WTC11 (cell line): ENCODE results near the gene RUFY2. TPM values are rescaled to one million over a fixed set of nuclear protein-coding genes. Genes with fewer than 3 reads are reported as not detected.
A peak's percentile ranks its signal among the peaks of the same experiment; 100 is the strongest.

Experiments
- JAZF1 ChIP-seq: fragments of 250-450 bp; sonication (Bioruptor Pico); IDR thresholded peaks from 2 replicates; pipeline ENCODE4 v1.9.0; 2021; ENCODE audit warnings: moderate library complexity, mild to moderate bottlenecking, inconsistent platforms
- JUN ChIP-seq: sonication (generic); formaldehyde crosslinking; IDR thresholded peaks from 2 replicates; pipeline ENCODE4 v1.8.0; 2023; ENCODE audit warnings: mild to moderate bottlenecking, missing genetic modification reagents
- NFATC4 ChIP-seq: fragments of 250-450 bp; sonication (Bioruptor Pico); IDR thresholded peaks from 2 replicates; pipeline ENCODE4 v1.9.0; 2021; ENCODE audit warnings: mild to moderate bottlenecking
- NR3C1 ChIP-seq: sonication (generic); formaldehyde crosslinking; conservative IDR thresholded peaks from 2 replicates; pipeline ENCODE4 v1.8.1; 2023; ENCODE audit warnings: low read depth, mild to moderate bottlenecking, missing genetic modification reagents
- SMAD3 ChIP-seq: sonication (generic); formaldehyde crosslinking; IDR thresholded peaks from 2 replicates; pipeline ENCODE4 v1.8.0; 2022; ENCODE audit warnings: missing genetic modification reagents, mild to moderate bottlenecking, borderline replicate concordance
- SMAD4 ChIP-seq: sonication (generic); formaldehyde crosslinking; IDR thresholded peaks from 2 replicates; pipeline ENCODE4 v1.8.0; 2022; ENCODE audit warnings: mild to moderate bottlenecking, missing genetic modification reagents
- SOX15 ChIP-seq: fragments of 250-450 bp; sonication (Bioruptor Pico); IDR thresholded peaks from 2 replicates; pipeline ENCODE4 v1.9.0; 2021; ENCODE audit warnings: mild to moderate bottlenecking
- TEAD1 ChIP-seq: sonication (generic); formaldehyde crosslinking; IDR thresholded peaks from 2 replicates; pipeline ENCODE4 v1.8.0; 2022; ENCODE audit warnings: mild to moderate bottlenecking, missing genetic modification reagents
- ZNF138 ChIP-seq: sonication (generic); formaldehyde crosslinking; conservative IDR thresholded peaks from 2 replicates; pipeline ENCODE4 v1.8.1; 2022; ENCODE audit warnings: mild to moderate bottlenecking, moderate library complexity, missing genetic modification reagents
- ZNF232 ChIP-seq: sonication (generic); formaldehyde crosslinking; IDR thresholded peaks from 2 replicates; pipeline ENCODE4 v1.8.0; 2022; ENCODE audit warnings: mild to moderate bottlenecking, missing genetic modification reagents
- ZNF263 ChIP-seq: sonication (generic); formaldehyde crosslinking; IDR thresholded peaks from 2 replicates; pipeline ENCODE4 v1.8.1; 2022; ENCODE audit warnings: low read depth, mild to moderate bottlenecking, moderate library complexity, missing genetic modification reagents
- ZNF396 ChIP-seq: fragments of 250-450 bp; sonication (Bioruptor Pico); IDR thresholded peaks from 2 replicates; pipeline ENCODE4 v1.8.0; 2021; ENCODE audit warnings: mild to moderate bottlenecking, moderate library complexity, borderline replicate concordance
- total RNA-seq: library from RNA; stranded (reverse); gene quantifications from 3 replicates; pipeline ENCODE4 v1.2.3, GENCODE V29; 2021
- TF ChIP-seq, protein P1 (sequence below): sonication (generic); formaldehyde crosslinking; IDR thresholded peaks from 2 replicates; pipeline ENCODE4 v1.8.1; 2022; ENCODE audit warnings: mild to moderate bottlenecking, missing genetic modification reagents, moderate library complexity, borderline replicate concordance
- TF ChIP-seq, protein P2 (sequence below): sonication (generic); formaldehyde crosslinking; IDR thresholded peaks from 2 replicates; pipeline ENCODE4 v1.8.1; 2023; ENCODE audit warnings: mild to moderate bottlenecking, missing genetic modification reagents, moderate library complexity
- TF ChIP-seq, protein P3 (sequence below): fragments of 250-450 bp; sonication (Bioruptor Pico); IDR thresholded peaks from 2 replicates; pipeline ENCODE4 v1.9.0; 2021; ENCODE audit warnings: mild to moderate bottlenecking
- TF ChIP-seq, protein P4 (sequence below): sonication (generic); formaldehyde crosslinking; IDR thresholded peaks from 2 replicates; pipeline ENCODE4 v1.8.0; 2023; ENCODE audit warnings: missing genetic modification reagents, mild to moderate bottlenecking, borderline replicate concordance
- TF ChIP-seq, protein P5 (sequence below): sonication (generic); formaldehyde crosslinking; conservative IDR thresholded peaks from 2 replicates; pipeline ENCODE4 v1.8.1; 2023; ENCODE audit warnings: mild to moderate bottlenecking, low read depth, missing genetic modification reagents, moderate library complexity
- TF ChIP-seq, protein P6 (sequence below): sonication (generic); formaldehyde crosslinking; IDR thresholded peaks from 2 replicates; pipeline ENCODE4 v1.8.1; 2023; ENCODE audit warnings: mild to moderate bottlenecking, missing genetic modification reagents
- TF ChIP-seq, protein P7 (sequence below): fragments of 250-450 bp; sonication (Bioruptor Pico); IDR thresholded peaks from 2 replicates; pipeline ENCODE4 v1.9.0; 2021; ENCODE audit warnings: mild to moderate bottlenecking
- TF ChIP-seq, protein P8 (sequence below): sonication (generic); formaldehyde crosslinking; IDR thresholded peaks from 2 replicates; pipeline ENCODE4 v1.8.0; 2022; ENCODE audit warnings: missing genetic modification reagents

RUFY2 gene
- total RNA-seq, 1 experiment from 2014 or later = 10.3 TPM

DNA sequence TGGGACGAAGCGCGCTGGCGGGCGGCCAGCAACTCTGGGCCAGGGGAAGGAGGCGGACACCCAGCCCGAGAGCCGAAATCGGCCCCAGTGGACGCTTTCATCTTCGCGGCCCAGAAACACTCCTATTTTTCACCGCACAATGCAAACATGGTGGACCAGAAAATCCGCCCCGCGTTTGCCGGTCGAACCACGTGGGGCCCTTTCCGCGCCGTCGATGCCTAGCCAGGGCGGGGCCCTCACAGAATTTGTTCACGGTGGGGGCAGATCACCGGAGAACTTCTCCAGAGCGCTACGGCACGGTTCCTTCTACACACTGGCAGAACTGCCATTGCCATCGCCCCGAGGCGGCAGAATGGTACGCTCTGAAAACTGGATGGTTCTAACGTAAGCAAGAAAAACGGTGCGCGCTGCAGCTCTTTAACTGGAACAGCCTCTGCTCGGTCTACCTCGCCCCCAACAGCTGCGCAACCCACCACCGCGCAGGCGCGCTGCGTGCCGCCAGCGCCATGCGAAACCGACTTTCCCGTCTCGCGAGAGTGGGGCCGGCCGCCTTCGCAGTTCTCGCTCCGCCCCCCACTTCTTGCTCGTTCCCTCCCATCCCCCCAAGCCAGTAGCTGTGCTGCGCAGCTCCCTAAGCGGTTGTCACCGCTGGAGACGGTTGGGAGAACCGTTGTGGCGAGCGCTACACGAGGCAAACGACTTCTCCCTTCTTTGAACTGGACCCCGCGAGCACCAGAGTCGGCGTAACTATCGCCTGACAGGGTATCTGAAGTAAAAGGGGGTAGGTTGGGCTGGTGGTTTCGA is 75.4 kb downstream of the RUFY2 start, which contains the start of gene HNRNPH3 (continued):
- TF ChIP-seq NFATC4 (CRISPR knock-in tag) (peak; percentile 37), TEAD1 (CRISPR knock-in tag) (peak; percentile 94; the same call in 1 of the 2 replicates), ZNF396 (CRISPR knock-in tag) (no peak), ZNF263 (CRISPR knock-in tag) (no peak), SMAD4 (no peak), ZNF232 (CRISPR knock-in tag) (no peak; the same call in 1 of the 2 replicates), JAZF1 (CRISPR knock-in tag) (no peak), SOX15 (CRISPR knock-in tag) (no peak), NR3C1 (no peak), ZNF138 (CRISPR knock-in tag) (no peak), SMAD3 (CRISPR knock-in tag) (peak; percentile 66), JUN (CRISPR knock-in tag) (peak; percentile 76; the same call in 1 of the 2 replicates)
- TF ChIP-seq, protein P1, sequence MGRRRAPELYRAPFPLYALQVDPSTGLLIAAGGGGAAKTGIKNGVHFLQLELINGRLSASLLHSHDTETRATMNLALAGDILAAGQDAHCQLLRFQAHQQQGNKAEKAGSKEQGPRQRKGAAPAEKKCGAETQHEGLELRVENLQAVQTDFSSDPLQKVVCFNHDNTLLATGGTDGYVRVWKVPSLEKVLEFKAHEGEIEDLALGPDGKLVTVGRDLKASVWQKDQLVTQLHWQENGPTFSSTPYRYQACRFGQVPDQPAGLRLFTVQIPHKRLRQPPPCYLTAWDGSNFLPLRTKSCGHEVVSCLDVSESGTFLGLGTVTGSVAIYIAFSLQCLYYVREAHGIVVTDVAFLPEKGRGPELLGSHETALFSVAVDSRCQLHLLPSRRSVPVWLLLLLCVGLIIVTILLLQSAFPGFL (CRISPR knock-in tag) = no peak
- TF ChIP-seq, protein P2, sequence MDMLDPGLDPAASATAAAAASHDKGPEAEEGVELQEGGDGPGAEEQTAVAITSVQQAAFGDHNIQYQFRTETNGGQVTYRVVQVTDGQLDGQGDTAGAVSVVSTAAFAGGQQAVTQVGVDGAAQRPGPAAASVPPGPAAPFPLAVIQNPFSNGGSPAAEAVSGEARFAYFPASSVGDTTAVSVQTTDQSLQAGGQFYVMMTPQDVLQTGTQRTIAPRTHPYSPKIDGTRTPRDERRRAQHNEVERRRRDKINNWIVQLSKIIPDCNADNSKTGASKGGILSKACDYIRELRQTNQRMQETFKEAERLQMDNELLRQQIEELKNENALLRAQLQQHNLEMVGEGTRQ (CRISPR knock-in tag) = peak; percentile 83
- TF ChIP-seq, protein P3, sequence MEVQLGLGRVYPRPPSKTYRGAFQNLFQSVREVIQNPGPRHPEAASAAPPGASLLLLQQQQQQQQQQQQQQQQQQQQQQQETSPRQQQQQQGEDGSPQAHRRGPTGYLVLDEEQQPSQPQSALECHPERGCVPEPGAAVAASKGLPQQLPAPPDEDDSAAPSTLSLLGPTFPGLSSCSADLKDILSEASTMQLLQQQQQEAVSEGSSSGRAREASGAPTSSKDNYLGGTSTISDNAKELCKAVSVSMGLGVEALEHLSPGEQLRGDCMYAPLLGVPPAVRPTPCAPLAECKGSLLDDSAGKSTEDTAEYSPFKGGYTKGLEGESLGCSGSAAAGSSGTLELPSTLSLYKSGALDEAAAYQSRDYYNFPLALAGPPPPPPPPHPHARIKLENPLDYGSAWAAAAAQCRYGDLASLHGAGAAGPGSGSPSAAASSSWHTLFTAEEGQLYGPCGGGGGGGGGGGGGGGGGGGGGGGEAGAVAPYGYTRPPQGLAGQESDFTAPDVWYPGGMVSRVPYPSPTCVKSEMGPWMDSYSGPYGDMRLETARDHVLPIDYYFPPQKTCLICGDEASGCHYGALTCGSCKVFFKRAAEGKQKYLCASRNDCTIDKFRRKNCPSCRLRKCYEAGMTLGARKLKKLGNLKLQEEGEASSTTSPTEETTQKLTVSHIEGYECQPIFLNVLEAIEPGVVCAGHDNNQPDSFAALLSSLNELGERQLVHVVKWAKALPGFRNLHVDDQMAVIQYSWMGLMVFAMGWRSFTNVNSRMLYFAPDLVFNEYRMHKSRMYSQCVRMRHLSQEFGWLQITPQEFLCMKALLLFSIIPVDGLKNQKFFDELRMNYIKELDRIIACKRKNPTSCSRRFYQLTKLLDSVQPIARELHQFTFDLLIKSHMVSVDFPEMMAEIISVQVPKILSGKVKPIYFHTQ (CRISPR knock-in tag) = no peak; the same call in 1 of the 2 replicates
- TF ChIP-seq, protein P4, sequence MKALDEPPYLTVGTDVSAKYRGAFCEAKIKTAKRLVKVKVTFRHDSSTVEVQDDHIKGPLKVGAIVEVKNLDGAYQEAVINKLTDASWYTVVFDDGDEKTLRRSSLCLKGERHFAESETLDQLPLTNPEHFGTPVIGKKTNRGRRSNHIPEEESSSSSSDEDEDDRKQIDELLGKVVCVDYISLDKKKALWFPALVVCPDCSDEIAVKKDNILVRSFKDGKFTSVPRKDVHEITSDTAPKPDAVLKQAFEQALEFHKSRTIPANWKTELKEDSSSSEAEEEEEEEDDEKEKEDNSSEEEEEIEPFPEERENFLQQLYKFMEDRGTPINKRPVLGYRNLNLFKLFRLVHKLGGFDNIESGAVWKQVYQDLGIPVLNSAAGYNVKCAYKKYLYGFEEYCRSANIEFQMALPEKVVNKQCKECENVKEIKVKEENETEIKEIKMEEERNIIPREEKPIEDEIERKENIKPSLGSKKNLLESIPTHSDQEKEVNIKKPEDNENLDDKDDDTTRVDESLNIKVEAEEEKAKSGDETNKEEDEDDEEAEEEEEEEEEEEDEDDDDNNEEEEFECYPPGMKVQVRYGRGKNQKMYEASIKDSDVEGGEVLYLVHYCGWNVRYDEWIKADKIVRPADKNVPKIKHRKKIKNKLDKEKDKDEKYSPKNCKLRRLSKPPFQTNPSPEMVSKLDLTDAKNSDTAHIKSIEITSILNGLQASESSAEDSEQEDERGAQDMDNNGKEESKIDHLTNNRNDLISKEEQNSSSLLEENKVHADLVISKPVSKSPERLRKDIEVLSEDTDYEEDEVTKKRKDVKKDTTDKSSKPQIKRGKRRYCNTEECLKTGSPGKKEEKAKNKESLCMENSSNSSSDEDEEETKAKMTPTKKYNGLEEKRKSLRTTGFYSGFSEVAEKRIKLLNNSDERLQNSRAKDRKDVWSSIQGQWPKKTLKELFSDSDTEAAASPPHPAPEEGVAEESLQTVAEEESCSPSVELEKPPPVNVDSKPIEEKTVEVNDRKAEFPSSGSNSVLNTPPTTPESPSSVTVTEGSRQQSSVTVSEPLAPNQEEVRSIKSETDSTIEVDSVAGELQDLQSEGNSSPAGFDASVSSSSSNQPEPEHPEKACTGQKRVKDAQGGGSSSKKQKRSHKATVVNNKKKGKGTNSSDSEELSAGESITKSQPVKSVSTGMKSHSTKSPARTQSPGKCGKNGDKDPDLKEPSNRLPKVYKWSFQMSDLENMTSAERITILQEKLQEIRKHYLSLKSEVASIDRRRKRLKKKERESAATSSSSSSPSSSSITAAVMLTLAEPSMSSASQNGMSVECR (CRISPR knock-in tag) = 0 out of 2 replicates have a peak, but pooled peaks have one; percentile 17
- TF ChIP-seq, protein P5, sequence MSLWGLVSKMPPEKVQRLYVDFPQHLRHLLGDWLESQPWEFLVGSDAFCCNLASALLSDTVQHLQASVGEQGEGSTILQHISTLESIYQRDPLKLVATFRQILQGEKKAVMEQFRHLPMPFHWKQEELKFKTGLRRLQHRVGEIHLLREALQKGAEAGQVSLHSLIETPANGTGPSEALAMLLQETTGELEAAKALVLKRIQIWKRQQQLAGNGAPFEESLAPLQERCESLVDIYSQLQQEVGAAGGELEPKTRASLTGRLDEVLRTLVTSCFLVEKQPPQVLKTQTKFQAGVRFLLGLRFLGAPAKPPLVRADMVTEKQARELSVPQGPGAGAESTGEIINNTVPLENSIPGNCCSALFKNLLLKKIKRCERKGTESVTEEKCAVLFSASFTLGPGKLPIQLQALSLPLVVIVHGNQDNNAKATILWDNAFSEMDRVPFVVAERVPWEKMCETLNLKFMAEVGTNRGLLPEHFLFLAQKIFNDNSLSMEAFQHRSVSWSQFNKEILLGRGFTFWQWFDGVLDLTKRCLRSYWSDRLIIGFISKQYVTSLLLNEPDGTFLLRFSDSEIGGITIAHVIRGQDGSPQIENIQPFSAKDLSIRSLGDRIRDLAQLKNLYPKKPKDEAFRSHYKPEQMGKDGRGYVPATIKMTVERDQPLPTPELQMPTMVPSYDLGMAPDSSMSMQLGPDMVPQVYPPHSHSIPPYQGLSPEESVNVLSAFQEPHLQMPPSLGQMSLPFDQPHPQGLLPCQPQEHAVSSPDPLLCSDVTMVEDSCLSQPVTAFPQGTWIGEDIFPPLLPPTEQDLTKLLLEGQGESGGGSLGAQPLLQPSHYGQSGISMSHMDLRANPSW (CRISPR knock-in tag) = no peak
- TF ChIP-seq, protein P6, sequence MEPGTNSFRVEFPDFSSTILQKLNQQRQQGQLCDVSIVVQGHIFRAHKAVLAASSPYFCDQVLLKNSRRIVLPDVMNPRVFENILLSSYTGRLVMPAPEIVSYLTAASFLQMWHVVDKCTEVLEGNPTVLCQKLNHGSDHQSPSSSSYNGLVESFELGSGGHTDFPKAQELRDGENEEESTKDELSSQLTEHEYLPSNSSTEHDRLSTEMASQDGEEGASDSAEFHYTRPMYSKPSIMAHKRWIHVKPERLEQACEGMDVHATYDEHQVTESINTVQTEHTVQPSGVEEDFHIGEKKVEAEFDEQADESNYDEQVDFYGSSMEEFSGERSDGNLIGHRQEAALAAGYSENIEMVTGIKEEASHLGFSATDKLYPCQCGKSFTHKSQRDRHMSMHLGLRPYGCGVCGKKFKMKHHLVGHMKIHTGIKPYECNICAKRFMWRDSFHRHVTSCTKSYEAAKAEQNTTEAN (CRISPR knock-in tag) = peak; percentile 83; the same call in 1 of the 2 replicates
- TF ChIP-seq, protein P7, sequence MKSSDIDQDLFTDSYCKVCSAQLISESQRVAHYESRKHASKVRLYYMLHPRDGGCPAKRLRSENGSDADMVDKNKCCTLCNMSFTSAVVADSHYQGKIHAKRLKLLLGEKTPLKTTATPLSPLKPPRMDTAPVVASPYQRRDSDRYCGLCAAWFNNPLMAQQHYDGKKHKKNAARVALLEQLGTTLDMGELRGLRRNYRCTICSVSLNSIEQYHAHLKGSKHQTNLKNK (CRISPR knock-in tag) = peak; percentile 70; the same call in 1 of the 2 replicates
- TF ChIP-seq, protein P8, sequence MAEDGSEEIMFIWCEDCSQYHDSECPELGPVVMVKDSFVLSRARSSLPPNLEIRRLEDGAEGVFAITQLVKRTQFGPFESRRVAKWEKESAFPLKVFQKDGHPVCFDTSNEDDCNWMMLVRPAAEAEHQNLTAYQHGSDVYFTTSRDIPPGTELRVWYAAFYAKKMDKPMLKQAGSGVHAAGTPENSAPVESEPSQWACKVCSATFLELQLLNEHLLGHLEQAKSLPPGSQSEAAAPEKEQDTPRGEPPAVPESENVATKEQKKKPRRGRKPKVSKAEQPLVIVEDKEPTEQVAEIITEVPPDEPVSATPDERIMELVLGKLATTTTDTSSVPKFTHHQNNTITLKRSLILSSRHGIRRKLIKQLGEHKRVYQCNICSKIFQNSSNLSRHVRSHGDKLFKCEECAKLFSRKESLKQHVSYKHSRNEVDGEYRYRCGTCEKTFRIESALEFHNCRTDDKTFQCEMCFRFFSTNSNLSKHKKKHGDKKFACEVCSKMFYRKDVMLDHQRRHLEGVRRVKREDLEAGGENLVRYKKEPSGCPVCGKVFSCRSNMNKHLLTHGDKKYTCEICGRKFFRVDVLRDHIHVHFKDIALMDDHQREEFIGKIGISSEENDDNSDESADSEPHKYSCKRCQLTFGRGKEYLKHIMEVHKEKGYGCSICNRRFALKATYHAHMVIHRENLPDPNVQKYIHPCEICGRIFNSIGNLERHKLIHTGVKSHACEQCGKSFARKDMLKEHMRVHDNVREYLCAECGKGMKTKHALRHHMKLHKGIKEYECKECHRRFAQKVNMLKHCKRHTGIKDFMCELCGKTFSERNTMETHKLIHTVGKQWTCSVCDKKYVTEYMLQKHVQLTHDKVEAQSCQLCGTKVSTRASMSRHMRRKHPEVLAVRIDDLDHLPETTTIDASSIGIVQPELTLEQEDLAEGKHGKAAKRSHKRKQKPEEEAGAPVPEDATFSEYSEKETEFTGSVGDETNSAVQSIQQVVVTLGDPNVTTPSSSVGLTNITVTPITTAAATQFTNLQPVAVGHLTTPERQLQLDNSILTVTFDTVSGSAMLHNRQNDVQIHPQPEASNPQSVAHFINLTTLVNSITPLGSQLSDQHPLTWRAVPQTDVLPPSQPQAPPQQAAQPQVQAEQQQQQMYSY = peak; percentile 14; the same call in 1 of the 2 replicates
